ENCODE results near the gene ACAA1.
A peak's percentile ranks its signal among the peaks of the same experiment; 100 is the strongest.

Gene ACAA1, protein sequence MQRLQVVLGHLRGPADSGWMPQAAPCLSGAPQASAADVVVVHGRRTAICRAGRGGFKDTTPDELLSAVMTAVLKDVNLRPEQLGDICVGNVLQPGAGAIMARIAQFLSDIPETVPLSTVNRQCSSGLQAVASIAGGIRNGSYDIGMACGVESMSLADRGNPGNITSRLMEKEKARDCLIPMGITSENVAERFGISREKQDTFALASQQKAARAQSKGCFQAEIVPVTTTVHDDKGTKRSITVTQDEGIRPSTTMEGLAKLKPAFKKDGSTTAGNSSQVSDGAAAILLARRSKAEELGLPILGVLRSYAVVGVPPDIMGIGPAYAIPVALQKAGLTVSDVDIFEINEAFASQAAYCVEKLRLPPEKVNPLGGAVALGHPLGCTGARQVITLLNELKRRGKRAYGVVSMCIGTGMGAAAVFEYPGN

DNA sequence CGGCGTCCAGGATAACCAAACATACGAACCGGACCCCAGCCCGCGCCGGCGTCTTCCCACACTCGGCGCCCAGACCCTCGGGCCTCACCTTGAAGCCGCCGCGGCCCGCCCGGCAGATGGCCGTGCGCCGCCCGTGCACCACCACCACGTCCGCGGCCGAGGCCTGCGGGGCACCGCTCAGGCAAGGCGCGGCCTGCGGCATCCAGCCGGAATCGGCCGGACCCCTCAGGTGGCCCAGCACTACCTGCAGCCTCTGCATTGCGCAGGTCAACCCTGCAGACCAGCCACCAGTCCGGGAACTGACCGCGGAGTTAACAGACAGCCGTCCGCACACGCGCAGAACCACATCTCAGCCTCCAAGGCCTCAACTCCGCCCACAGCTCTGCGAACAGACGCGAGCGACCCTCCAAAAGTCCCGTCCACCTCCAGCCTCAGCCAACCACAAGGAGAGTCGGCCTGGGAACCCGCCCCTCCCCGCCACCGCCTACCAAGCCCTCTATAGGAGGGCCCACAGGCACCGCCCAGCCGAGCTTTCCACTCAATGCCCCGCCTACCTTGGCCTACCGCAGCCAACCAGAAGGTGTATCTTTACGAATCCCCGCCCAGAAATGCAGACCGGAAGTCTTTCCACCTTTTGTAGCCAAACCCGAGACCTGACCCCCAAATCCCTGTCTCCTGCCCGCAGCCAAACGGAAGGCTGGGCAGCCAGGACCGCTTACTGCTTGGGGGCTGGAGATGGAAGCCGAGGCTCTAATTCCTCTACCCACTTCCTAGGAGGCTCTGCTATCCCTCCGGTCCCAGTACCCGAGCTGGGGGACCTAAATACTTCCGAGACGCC, at the start of gene ACAA1:
TSS of gene ACAA1 (minus strand) at position 351 of the 838 bp plus-strand sequence. CDS start at position 259, 92 bp downstream.
- in situ Hi-C loops (cut with MboI; ENCODE audit: low pct_unique_long_range_greater_than_20kb, low sequenced_read_pairs, unreplicated experiment), result no loop called here
- DNase-seq (ENCODE audit: low spot score), result peak; percentile 98
- TF ChIP-seq, protein P1, sequence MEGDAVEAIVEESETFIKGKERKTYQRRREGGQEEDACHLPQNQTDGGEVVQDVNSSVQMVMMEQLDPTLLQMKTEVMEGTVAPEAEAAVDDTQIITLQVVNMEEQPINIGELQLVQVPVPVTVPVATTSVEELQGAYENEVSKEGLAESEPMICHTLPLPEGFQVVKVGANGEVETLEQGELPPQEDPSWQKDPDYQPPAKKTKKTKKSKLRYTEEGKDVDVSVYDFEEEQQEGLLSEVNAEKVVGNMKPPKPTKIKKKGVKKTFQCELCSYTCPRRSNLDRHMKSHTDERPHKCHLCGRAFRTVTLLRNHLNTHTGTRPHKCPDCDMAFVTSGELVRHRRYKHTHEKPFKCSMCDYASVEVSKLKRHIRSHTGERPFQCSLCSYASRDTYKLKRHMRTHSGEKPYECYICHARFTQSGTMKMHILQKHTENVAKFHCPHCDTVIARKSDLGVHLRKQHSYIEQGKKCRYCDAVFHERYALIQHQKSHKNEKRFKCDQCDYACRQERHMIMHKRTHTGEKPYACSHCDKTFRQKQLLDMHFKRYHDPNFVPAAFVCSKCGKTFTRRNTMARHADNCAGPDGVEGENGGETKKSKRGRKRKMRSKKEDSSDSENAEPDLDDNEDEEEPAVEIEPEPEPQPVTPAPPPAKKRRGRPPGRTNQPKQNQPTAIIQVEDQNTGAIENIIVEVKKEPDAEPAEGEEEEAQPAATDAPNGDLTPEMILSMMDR (IDR thresholded peaks at IDR 0.05; ENCODE audit: extremely low read depth, insufficient read depth, missing control alignments), result no peak

DNA sequence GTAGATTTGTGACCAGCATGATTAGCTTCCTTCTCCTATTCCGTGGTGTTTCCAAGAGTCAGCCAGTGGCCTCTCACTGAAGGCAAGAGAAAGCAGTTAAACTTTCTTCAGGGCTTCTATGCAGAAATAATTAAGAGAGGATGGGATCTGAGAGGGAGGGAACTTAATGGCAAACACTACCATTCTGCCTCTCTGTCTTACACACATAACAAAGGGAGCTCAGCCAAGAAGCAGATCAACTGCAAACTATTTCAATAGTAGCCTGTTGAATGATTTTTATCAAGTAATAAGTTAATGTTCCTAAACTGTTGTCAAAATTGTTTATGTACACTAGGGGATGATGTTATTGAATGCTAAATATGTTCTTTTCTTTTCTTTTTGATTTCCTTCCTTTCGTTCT, 40.3 kb upstream of the ACAA1 start:
- in situ Hi-C loops (cut with MboI; ENCODE audit: low pct_unique_long_range_greater_than_20kb, low sequenced_read_pairs, unreplicated experiment), result no loop called here
- DNase-seq (ENCODE audit: low spot score), result no peak
- TF ChIP-seq, protein P1 (IDR thresholded peaks at IDR 0.05; ENCODE audit: extremely low read depth, insufficient read depth, missing control alignments), result no peak

DNA sequence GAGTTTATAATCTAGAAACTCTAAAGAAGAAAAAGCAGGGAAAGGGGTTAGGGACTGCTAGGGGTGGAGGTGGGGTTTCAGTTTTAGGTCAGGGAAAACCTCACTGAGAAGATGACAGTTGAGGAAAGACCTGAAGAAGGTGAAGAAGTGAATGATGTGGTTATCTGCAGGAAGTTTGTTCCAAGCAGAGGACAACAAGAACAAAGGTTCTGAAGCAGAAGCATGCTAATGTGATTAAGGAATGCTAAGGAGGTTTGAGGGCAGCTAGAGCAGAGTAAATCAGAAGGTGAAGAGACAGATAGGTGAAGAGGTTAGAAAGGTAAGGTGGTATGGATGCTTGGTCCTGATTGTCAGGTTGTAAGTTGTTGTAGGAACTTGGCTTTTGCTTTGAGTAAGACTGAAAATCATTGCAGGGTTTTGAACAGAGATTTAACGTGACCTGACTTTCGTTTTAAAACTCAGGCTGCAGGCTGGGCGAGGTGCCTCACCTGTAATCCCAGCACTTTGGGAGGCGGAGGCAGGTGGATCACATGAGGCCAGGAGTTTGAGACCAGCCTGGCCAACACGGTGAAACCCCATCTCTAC, 37.0 kb upstream of the ACAA1 start:
- DNase-seq (ENCODE audit: low spot score), result no peak
- TF ChIP-seq, protein P1 (IDR thresholded peaks at IDR 0.05; ENCODE audit: extremely low read depth, insufficient read depth, missing control alignments), result no peak
- in situ Hi-C loops (cut with MboI; ENCODE audit: low pct_unique_long_range_greater_than_20kb, low sequenced_read_pairs, unreplicated experiment), result no loop called here

DNA sequence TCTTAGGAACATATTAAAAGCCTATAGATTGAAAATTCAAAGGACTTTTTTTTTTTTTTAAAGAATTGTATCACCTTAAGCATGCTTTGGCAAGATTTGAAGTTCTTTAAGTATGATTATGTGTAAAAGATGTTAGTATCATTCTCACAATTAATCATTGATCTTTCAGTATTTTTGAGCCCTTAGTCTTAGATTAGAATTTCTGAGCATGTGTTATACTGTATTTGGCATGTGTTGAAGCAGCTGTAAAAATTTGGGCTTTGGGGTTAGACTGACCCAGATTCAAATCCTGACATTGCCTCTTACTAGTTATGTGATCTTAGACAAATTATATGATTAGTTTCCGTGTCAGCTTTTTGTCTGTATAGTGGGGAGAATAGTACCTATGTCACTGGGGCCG, 34.7 kb upstream of the ACAA1 start:
- TF ChIP-seq, protein P1 (IDR thresholded peaks at IDR 0.05; ENCODE audit: extremely low read depth, insufficient read depth, missing control alignments), result no peak
- no peak for DNase-seq (ENCODE audit: low spot score)
- in situ Hi-C loops (cut with MboI; ENCODE audit: low pct_unique_long_range_greater_than_20kb, low sequenced_read_pairs, unreplicated experiment), result no loop called here

DNA sequence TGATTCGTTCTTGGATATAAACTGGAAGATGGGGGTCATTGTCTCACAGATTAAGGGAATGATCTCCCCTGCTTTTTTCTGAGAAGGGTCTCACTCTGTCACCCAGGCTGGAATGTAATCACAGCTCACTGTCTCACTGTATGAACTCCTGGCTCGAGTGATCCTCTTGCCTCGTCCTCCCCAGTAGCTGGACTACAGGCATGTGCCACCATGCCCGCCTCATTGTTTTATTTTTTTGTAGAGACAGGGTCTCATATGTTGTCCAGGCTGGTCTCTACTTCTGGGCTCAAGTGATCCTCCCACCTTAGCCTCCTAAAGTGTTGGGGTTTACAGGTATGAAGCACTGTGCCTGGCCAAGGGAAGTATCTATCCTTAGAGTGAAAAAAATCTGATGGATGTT, 33.8 kb upstream of the ACAA1 start:
- TF ChIP-seq, protein P1 (IDR thresholded peaks at IDR 0.05; ENCODE audit: extremely low read depth, insufficient read depth, missing control alignments), result no peak
- in situ Hi-C loops (cut with MboI; ENCODE audit: low pct_unique_long_range_greater_than_20kb, low sequenced_read_pairs, unreplicated experiment), result no loop called here
- no peak for DNase-seq (ENCODE audit: low spot score)

DNA sequence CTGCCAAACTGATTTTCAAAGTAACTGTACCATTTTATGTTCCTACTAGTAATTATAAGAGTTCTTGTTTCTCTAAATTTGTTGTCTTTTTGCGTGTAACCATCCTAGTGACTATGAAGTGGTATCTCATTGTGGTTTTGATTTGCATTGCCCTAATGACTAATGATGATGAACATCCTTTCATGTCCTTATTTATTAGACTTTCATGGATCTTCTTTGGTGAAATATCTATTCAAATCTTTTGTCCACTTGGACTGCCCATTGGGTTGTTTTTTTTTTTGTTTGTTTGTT, 32.0 kb upstream of the ACAA1 start:
- in situ Hi-C loops (cut with MboI; ENCODE audit: low pct_unique_long_range_greater_than_20kb, low sequenced_read_pairs, unreplicated experiment), result no loop called here

More for the DNA sequence above, 32.0 kb upstream of the ACAA1 start:
- TF ChIP-seq, protein P1 (IDR thresholded peaks at IDR 0.05; ENCODE audit: extremely low read depth, insufficient read depth, missing control alignments), result no peak
- DNase-seq (ENCODE audit: low spot score), result no peak

Measured in GM13977 (cell line).